Measurements from ENCODE around the gene RMP24.
"Not testable (repeated sequence)": the region's sequence is repeated elsewhere in the genome, so short reads cannot be mapped to it uniquely, and the experiment has no call there.

Gene RMP24

GRCh38 chr18:35968278-35968880 lies 4.1 kb upstream of the RMP24 start:
- no peak for DNase-seq (ENCODE audit: low read depth)

- DNase-seq (ENCODE audit: low read depth) = no peak
Observed at GRCh38 chr18:35969676-35970075, 2.8 kb upstream of the RMP24 start.

GRCh38 chr18:35971661-35972196 lies 750 bp upstream of the RMP24 start:
- no peak for DNase-seq (ENCODE audit: low read depth)

- no peak for DNase-seq (ENCODE audit: low read depth)
Observed at GRCh38 chr18:35973650-35974049, 1.2 kb downstream of the RMP24 start.

GRCh38 chr18:35974181-35974580 lies 1.7 kb downstream of the RMP24 start:
- DNase-seq (ENCODE audit: low read depth) = no peak

GRCh38 chr18:35979112-35979511 lies 6.6 kb downstream of the RMP24 start:
- no peak for DNase-seq (ENCODE audit: low read depth)

- DNase-seq (ENCODE audit: low read depth) = peak; percentile 8
Observed at GRCh38 chr18:35982409-35983114, 10.1 kb downstream of the RMP24 start.

GRCh38 chr18:35983147-35983546 lies 10.7 kb downstream of the RMP24 start:
- no peak for DNase-seq (ENCODE audit: low read depth)

GRCh38 chr18:35983818-35984217 lies 11.3 kb downstream of the RMP24 start:
- DNase-seq (ENCODE audit: low read depth) = peak; percentile 35

GRCh38 chr18:35991696-35992095 lies 19.2 kb downstream of the RMP24 start:
- no peak for DNase-seq (ENCODE audit: low read depth)

- no peak for DNase-seq (ENCODE audit: low read depth)
Observed at GRCh38 chr18:35993013-35993412, 20.5 kb downstream of the RMP24 start.

GRCh38 chr18:35998967-35999366 lies 26.5 kb downstream of the RMP24 start:
- DNase-seq (ENCODE audit: low read depth) = no peak

GRCh38 chr18:35999925-36000324 lies 27.4 kb downstream of the RMP24 start:
- no peak for DNase-seq (ENCODE audit: low read depth)

- DNase-seq (ENCODE audit: low read depth) = no peak
Observed at GRCh38 chr18:36006997-36007396, 34.5 kb downstream of the RMP24 start.

- no peak for DNase-seq (ENCODE audit: low read depth)
Observed at GRCh38 chr18:36009214-36009613, 36.7 kb downstream of the RMP24 start.

- no peak for DNase-seq (ENCODE audit: low read depth)
Observed at GRCh38 chr18:36012891-36013290, 40.4 kb downstream of the RMP24 start.

GRCh38 chr18:36015629-36016028 lies 43.1 kb downstream of the RMP24 start:
- no peak for DNase-seq (ENCODE audit: low read depth)

- no peak for DNase-seq (ENCODE audit: low read depth)
Observed at GRCh38 chr18:36017232-36017631, 44.8 kb downstream of the RMP24 start.

GRCh38 chr18:36020174-36020711 lies 47.8 kb downstream of the RMP24 start:
- no peak for DNase-seq (ENCODE audit: low read depth)

GRCh38 chr18:36023336-36023735 lies 50.9 kb downstream of the RMP24 start:
- DNase-seq (ENCODE audit: low read depth) = no peak

- not testable (repeated sequence) for DNase-seq (ENCODE audit: low read depth)
Observed at GRCh38 chr18:36024241-36024640, 51.8 kb downstream of the RMP24 start.

- DNase-seq (ENCODE audit: low read depth) = no peak
Observed at GRCh38 chr18:36025025-36025424, 52.5 kb downstream of the RMP24 start.

- no peak for DNase-seq (ENCODE audit: low read depth)
Observed at GRCh38 chr18:36028859-36029258, 56.4 kb downstream of the RMP24 start.

All from GM04504 (cell line).